HG02678 (cell line): Measurements from ENCODE around the gene CSRNP2.
"Not testable (repeated sequence)": the region's sequence is repeated elsewhere in the genome, so short reads cannot be mapped to it uniquely, and the experiment has no call there.

ENCODE experiments used
- ATAC-seq: cut with Tn5 transposase; IDR thresholded peaks from one replicate; pipeline ENCODE4 v1.9.1; 2021; ENCODE audit warnings: mild to moderate bottlenecking, moderate library complexity; ENCODE audit not compliant: unreplicated experiment

The CSRNP2 gene

GRCh38 chr12:51083126-51083833 is at the start of gene CSRNP2:
CSRNP2 (minus strand) TSS chr12:51083596; CDS start chr12:51076561, 7,035 bp downstream.
- peak; percentile 98 for ATAC-seq

- no peak for ATAC-seq
Observed at GRCh38 chr12:51132693-51133092, 49.3 kb upstream of the CSRNP2 start.

- no peak for ATAC-seq
Observed at GRCh38 chr12:51131745-51132521, 48.5 kb upstream of the CSRNP2 start.

GRCh38 chr12:51128919-51129318 is 45.5 kb upstream of the CSRNP2 start:
- no peak for ATAC-seq

GRCh38 chr12:51127050-51127729 is 43.8 kb upstream of the CSRNP2 start:
- no peak for ATAC-seq

GRCh38 chr12:51126297-51126696 is 42.9 kb upstream of the CSRNP2 start:
- no peak for ATAC-seq

GRCh38 chr12:51124504-51124903 is 41.1 kb upstream of the CSRNP2 start:
- no peak for ATAC-seq

- no peak for ATAC-seq
Observed at GRCh38 chr12:51122844-51123243, 39.4 kb upstream of the CSRNP2 start.

GRCh38 chr12:51118706-51119105 is 35.3 kb upstream of the CSRNP2 start:
- no peak for ATAC-seq

GRCh38 chr12:51115533-51115932 is 32.1 kb upstream of the CSRNP2 start:
- ATAC-seq: no peak

- ATAC-seq: no peak
Observed at GRCh38 chr12:51108136-51108535, 24.7 kb upstream of the CSRNP2 start.

GRCh38 chr12:51103977-51104376 is 20.6 kb upstream of the CSRNP2 start:
- ATAC-seq: no peak

GRCh38 chr12:51098611-51099010 is 15.2 kb upstream of the CSRNP2 start:
- no peak for ATAC-seq

GRCh38 chr12:51090705-51091229 is 7.4 kb upstream of the CSRNP2 start:
- no peak for ATAC-seq

GRCh38 chr12:51087818-51088217 is 4.4 kb upstream of the CSRNP2 start:
- no peak for ATAC-seq

- ATAC-seq: no peak
Observed at GRCh38 chr12:51086933-51087332, 3.5 kb upstream of the CSRNP2 start.

- ATAC-seq: no peak
Observed at GRCh38 chr12:51085757-51086156, 2.4 kb upstream of the CSRNP2 start.

- no peak for ATAC-seq
Observed at GRCh38 chr12:51082561-51083125, 753 bp downstream of the CSRNP2 start.

- ATAC-seq: no peak
Observed at GRCh38 chr12:51081421-51081820, 2.0 kb downstream of the CSRNP2 start.

- no peak for ATAC-seq
Observed at GRCh38 chr12:51080136-51080535, 3.3 kb downstream of the CSRNP2 start.

GRCh38 chr12:51078866-51079265 is 4.5 kb downstream of the CSRNP2 start:
- ATAC-seq: not testable (repeated sequence)
